Epithelial cell of esophagus (primary cell): Measurements from ENCODE around the gene GALNT17.

Experiments used
- DNase-seq: peaks from one replicate; pipeline ENCODE4 v3.0.0; 2010; ENCODE audit warnings: low read depth
- H3K4me3 ChIP-seq: 2 replicates; pipeline ENCODE4 v1.5.1; 2011; ENCODE audit warnings: mild to moderate bottlenecking, low read length, control low read depth
- CTCF ChIP-seq: IDR thresholded peaks from 2 replicates; pipeline ENCODE4 v1.5.1; 2011; ENCODE audit warnings: low read depth, mild to moderate bottlenecking, low read length, control low read depth, inconsistent platforms; ENCODE audit not compliant: insufficient read depth; ENCODE audit errors: missing control alignments

GALNT17 gene

GRCh38 chr7:71518880-71519279 lies 386.9 kb downstream of the GALNT17 start:
- no peak for TF ChIP-seq CTCF
- DNase-seq: no peak
- H3K4me3 ChIP-seq: no peak overlapping the region

- no peak overlapping the region for H3K4me3 ChIP-seq
- DNase-seq: no peak
- TF ChIP-seq CTCF: no peak
These were observed 389.6 kb downstream of the GALNT17 start for GRCh38 chr7:71521506-71521905.

GRCh38 chr7:71526106-71526505 lies 394.2 kb downstream of the GALNT17 start:
- no peak for DNase-seq
- TF ChIP-seq CTCF: no peak
- H3K4me3 ChIP-seq: no peak overlapping the region

- no peak overlapping the region for H3K4me3 ChIP-seq
- no peak for TF ChIP-seq CTCF
- DNase-seq: no peak
These were observed 395.3 kb downstream of the GALNT17 start for GRCh38 chr7:71527213-71527612.

GRCh38 chr7:71535616-71536015 lies 403.7 kb downstream of the GALNT17 start:
- TF ChIP-seq CTCF: no peak
- no peak overlapping the region for H3K4me3 ChIP-seq
- no peak for DNase-seq

- no peak overlapping the region for H3K4me3 ChIP-seq
- TF ChIP-seq CTCF: no peak
- DNase-seq: no peak
These were observed 406.3 kb downstream of the GALNT17 start for GRCh38 chr7:71538210-71538609.

GRCh38 chr7:71539615-71540014 lies 407.7 kb downstream of the GALNT17 start:
- no peak for TF ChIP-seq CTCF
- H3K4me3 ChIP-seq: no peak overlapping the region
- DNase-seq: no peak
